ENCODE data around the gene BTBD18.

BTBD18 gene

GRCh38 chr11:57785072-57785471 is 33.5 kb upstream of the BTBD18 start:
- no peak for DNase-seq
- no peak for TF ChIP-seq POLR2A (IDR thresholded peaks at IDR 0.05; ENCODE audit: low read length)
- TF ChIP-seq GATA1 (IDR thresholded peaks at IDR 0.05; ENCODE audit: low read depth, low read length) = no peak

- TF ChIP-seq GATA1 (IDR thresholded peaks at IDR 0.05; ENCODE audit: low read depth, low read length) (no peak), POLR2A (IDR thresholded peaks at IDR 0.05; ENCODE audit: low read length) (no peak)
- DNase-seq = peak; percentile 26 to 27
These were observed 29.9 kb upstream of the BTBD18 start for GRCh38 chr11:57781529-57781943.

DNA sequence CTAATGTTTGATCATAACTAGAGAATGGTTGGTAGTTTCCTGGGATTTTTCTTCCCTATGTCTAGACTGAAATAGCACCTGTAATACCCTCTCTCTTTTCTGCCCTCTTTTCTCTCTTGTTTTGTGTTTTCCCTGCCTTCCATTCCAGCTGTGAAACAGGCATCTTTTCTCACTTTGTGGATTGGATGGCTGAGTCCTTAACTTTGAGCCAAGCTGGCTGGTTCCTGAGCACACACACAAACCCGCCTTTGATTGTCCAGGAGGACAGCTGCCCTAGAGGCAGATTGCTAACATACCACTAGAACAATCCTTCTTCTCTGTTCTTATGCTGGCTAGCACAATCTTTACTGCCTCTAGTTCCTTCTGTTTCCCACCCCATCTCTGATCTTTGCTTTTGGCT is 27.7 kb upstream of the BTBD18 start:
- no peak for TF ChIP-seq GATA1 (IDR thresholded peaks at IDR 0.05; ENCODE audit: low read depth, low read length)
- TF ChIP-seq POLR2A (IDR thresholded peaks at IDR 0.05; ENCODE audit: low read length) = no peak
- no peak for DNase-seq

- DNase-seq = no peak
- TF ChIP-seq POLR2A (IDR thresholded peaks at IDR 0.05; ENCODE audit: low read length) (no peak), GATA1 (IDR thresholded peaks at IDR 0.05; ENCODE audit: low read depth, low read length) (no peak)
These were observed 26.9 kb upstream of the BTBD18 start for GRCh38 chr11:57778318-57779037.

DNA sequence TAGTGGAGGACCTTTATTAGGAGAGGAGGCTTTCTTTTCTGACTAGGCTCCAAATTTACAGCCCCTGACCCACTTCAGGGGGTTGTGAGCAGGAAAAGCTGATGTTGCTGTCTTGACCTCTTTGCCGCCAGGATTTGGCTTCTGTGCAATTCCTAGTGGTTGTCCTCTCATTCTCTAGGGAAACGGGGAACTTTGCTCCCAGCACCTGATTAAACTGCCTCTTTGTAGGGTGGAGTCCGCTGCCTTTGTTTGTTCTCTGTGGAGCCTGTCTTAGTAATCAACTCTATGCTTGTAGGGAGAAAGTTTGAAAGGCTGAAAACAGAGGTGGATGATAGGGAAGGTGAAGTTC is 26.3 kb upstream of the BTBD18 start:
- no peak for TF ChIP-seq GATA1 (IDR thresholded peaks at IDR 0.05; ENCODE audit: low read depth, low read length)
- no peak for TF ChIP-seq POLR2A (IDR thresholded peaks at IDR 0.05; ENCODE audit: low read length)
- no peak for DNase-seq

GRCh38 chr11:57776577-57777210 is 25.1 kb upstream of the BTBD18 start:
- peak in 1 of 2 experiments; percentile 44 for DNase-seq
- no peak for TF ChIP-seq POLR2A (IDR thresholded peaks at IDR 0.05; ENCODE audit: low read length)
- no peak for TF ChIP-seq GATA1 (IDR thresholded peaks at IDR 0.05; ENCODE audit: low read depth, low read length)

- DNase-seq = no peak
- TF ChIP-seq POLR2A (IDR thresholded peaks at IDR 0.05; ENCODE audit: low read length) (no peak), GATA1 (IDR thresholded peaks at IDR 0.05; ENCODE audit: low read depth, low read length) (no peak)
These were observed 24.5 kb upstream of the BTBD18 start for GRCh38 chr11:57776031-57776521.

- TF ChIP-seq POLR2A (IDR thresholded peaks at IDR 0.05; ENCODE audit: low read length) (no peak), GATA1 (IDR thresholded peaks at IDR 0.05; ENCODE audit: low read depth, low read length) (no peak)
- DNase-seq = no peak
These were observed 23.9 kb upstream of the BTBD18 start for GRCh38 chr11:57775491-57775890.

DNA sequence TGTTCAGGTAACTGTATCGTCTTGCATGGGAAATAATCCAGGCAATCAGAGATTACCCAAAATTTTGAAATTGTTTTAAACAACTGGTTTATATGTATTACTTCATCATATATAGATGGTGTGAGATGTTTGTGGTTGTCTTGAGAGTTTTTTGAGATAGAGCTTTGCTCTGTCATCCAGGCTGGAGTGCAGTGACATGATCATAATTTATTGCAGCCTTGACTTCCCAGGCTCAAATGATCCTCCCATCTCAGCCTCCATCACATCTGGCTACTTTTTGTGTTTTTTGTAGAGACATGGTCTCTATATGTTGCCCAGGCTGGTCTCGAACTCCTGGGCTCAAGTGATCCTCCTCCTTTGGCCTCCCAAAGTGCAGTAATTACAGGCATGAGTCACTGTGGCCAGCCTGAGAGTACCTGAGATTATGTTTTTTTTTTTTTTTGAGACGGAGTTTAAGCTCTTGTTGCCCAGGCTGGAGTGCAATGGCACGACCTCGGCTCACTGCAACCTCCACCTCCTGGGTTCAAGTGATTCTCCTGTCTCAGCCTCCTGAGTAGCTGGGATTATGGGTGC is 21.5 kb upstream of the BTBD18 start:
- TF ChIP-seq GATA1 (IDR thresholded peaks at IDR 0.05; ENCODE audit: low read depth, low read length) = no peak
- TF ChIP-seq POLR2A (IDR thresholded peaks at IDR 0.05; ENCODE audit: low read length) = no peak
- no peak for DNase-seq

DNA sequence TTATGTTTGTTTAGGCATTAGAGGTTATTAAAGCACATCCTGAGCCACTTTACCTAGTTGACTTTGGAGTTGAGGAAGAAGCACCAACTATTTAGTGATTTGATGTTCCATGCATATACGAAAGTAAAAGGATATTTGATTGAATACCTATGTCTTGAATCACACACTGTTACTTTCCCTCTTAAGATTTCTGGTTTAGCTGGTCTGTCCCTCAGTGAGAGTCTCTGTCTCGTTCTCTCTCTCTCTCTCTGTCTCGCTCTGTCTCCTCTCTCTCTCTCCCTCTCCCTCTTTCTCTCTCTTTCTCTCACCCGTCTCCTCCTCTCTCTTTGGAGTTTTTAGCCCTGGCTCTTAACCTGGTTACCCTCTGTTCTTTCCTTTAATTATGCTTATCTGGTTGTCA is 20.9 kb upstream of the BTBD18 start:
- DNase-seq = no peak
- no peak for TF ChIP-seq GATA1 (IDR thresholded peaks at IDR 0.05; ENCODE audit: low read depth, low read length)
- no peak for TF ChIP-seq POLR2A (IDR thresholded peaks at IDR 0.05; ENCODE audit: low read length)

GRCh38 chr11:57771365-57771764 is 19.7 kb upstream of the BTBD18 start:
- no peak for TF ChIP-seq POLR2A (IDR thresholded peaks at IDR 0.05; ENCODE audit: low read length)
- TF ChIP-seq GATA1 (IDR thresholded peaks at IDR 0.05; ENCODE audit: low read depth, low read length) = no peak
- DNase-seq = no peak

- no peak for TF ChIP-seq POLR2A (IDR thresholded peaks at IDR 0.05; ENCODE audit: low read length)
- no peak for TF ChIP-seq GATA1 (IDR thresholded peaks at IDR 0.05; ENCODE audit: low read depth, low read length)
- no peak for DNase-seq
These were observed 19.2 kb upstream of the BTBD18 start for GRCh38 chr11:57770793-57771192.

DNA sequence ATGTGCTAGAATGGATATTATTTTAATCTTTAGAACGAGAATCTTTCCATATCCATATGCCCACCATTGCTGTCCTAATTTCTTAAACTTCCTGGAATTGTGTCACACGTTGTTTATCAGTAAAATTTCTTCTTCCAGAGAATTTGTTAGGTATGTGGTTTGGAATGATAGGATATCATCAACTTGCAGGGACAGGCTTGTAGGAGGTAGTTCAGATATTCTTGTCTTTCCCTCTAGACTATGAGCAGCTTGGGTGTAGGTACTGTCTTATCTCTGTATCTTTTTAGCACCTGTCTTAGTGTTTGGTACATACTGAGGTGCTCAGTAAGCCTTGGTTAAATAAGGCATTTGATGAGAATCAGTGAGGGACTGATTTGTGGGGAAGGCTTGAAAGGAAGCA is 13.4 kb upstream of the BTBD18 start:
- DNase-seq = peak; percentile 43 to 72
- no peak for TF ChIP-seq GATA1 (IDR thresholded peaks at IDR 0.05; ENCODE audit: low read depth, low read length)
- no peak for TF ChIP-seq POLR2A (IDR thresholded peaks at IDR 0.05; ENCODE audit: low read length)

GRCh38 chr11:57764566-57764965 is 12.9 kb upstream of the BTBD18 start:
- no peak for TF ChIP-seq GATA1 (IDR thresholded peaks at IDR 0.05; ENCODE audit: low read depth, low read length)
- no peak for TF ChIP-seq POLR2A (IDR thresholded peaks at IDR 0.05; ENCODE audit: low read length)
- DNase-seq = no peak

DNA sequence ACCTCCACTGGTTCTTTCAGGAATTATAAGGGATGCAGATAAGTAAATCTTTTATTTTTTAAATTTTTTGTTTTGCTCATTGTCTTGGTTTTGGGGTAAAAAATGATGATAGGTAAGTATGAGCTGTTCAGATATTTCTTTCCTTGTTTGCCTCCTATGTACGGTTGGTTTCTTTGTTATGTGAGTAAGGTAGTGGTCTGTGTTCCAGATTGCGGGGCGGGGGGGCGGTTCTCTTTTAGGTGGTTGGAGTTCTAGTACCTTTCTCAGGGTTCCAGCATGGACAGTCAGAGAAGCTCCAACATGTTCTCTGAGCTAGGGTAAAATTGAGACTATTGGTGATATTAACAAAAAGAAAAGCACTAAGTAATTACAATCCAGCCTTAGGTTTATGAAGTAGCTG is 12.4 kb upstream of the BTBD18 start:
- TF ChIP-seq POLR2A (IDR thresholded peaks at IDR 0.05; ENCODE audit: low read length) (no peak), GATA1 (IDR thresholded peaks at IDR 0.05; ENCODE audit: low read depth, low read length) (no peak)

More for the DNA sequence above, 12.4 kb upstream of the BTBD18 start:
- DNase-seq = no peak
